D721Med (cell line): ENCODE measurements around the gene NAA25.
"Not testable (repeated sequence)": the region's sequence is repeated elsewhere in the genome, so short reads cannot be mapped to it uniquely, and the experiment has no call there.

Experiments used
- DNase-seq: peaks from one replicate; pipeline ENCODE4 v3.0.0; 2011; ENCODE audit warnings: low spot score; ENCODE audit not compliant: insufficient read length
- FAIRE-seq: peaks from 2 replicates; lab custom pipeline; 2011; peaks lifted over from hg19 to GRCh38; lab: Jason Lieb, UNC
- CTCF ChIP-seq: IDR thresholded peaks from 2 replicates; pipeline ENCODE4 v1.5.1; 2012; ENCODE audit warnings: mild to moderate bottlenecking, control low read depth; ENCODE audit not compliant: insufficient read depth; ENCODE audit errors: missing control alignments

The NAA25 gene

GRCh38 chr12:111997300-111997699 is 111.3 kb downstream of the NAA25 start:
- no peak for FAIRE-seq
- TF ChIP-seq CTCF: no peak
- no peak for DNase-seq

- DNase-seq: no peak
- no peak for TF ChIP-seq CTCF
- FAIRE-seq: no peak
These were observed 112.7 kb downstream of the NAA25 start for GRCh38 chr12:111995782-111996480.

- FAIRE-seq, DNase-seq: not testable (repeated sequence)
These were observed 114.1 kb downstream of the NAA25 start for GRCh38 chr12:111994211-111995111.

- DNase-seq (no peak), FAIRE-seq (no peak)
- no peak for TF ChIP-seq CTCF
These were observed 115.1 kb downstream of the NAA25 start for GRCh38 chr12:111993292-111994150.

- no peak for FAIRE-seq
- no peak for TF ChIP-seq CTCF
- no peak for DNase-seq
These were observed 116.1 kb downstream of the NAA25 start for GRCh38 chr12:111992464-111992863.

GRCh38 chr12:111991946-111992345 is 116.6 kb downstream of the NAA25 start:
- TF ChIP-seq CTCF: no peak
- no peak for DNase-seq
- FAIRE-seq: no peak

- FAIRE-seq: no peak
- DNase-seq: no peak
- TF ChIP-seq CTCF: no peak
These were observed 117.0 kb downstream of the NAA25 start for GRCh38 chr12:111991535-111991934.
